CD8-positive, alpha-beta memory T cell (primary cell): ENCODE results near the gene CNDP2. TPM values are rescaled to one million over a fixed set of nuclear protein-coding genes. Genes with fewer than 3 reads are reported as not detected.

Experiments
- CTCF ChIA-PET: fragments of 350-600 bp; sonication (Branson Sonifier 250); formaldehyde crosslinking; loops from one replicate; lab custom pipeline; 2021; ENCODE audit warnings: antibody characterized with exemption; lab: Charles Lee
- POLR2A ChIA-PET: fragments of 350-600 bp; sonication (Branson Sonifier 250); formaldehyde crosslinking; loops from one replicate; lab custom pipeline; 2021; ENCODE audit warnings: antibody characterized with exemption; lab: Charles Lee
- DNase-seq, 5 donors: peaks; one replicate each; pipeline versions ENCODE4 v3.0.0 to v3.0.0-alpha.2; 2020 to 2022; ENCODE audit warnings: mixed read lengths in 1 of 5
- H3K27ac ChIP-seq: one replicate; pipeline ENCODE4 v1.7.0; 2013; ENCODE audit warnings: low read depth, mild to moderate bottlenecking, low read length, moderate library complexity
- H3K27me3 ChIP-seq: 2 replicates; pipeline ENCODE4 v1.7.0; 2013; ENCODE audit warnings: low read length, mild to moderate bottlenecking; ENCODE audit not compliant: insufficient read depth, poor library complexity, severe bottlenecking
- H3K36me3 ChIP-seq: 2 replicates; pipeline ENCODE4 v1.7.0; 2013; ENCODE audit warnings: mild to moderate bottlenecking, low read length, moderate library complexity; ENCODE audit not compliant: insufficient read depth
- H3K4me1 ChIP-seq: 2 replicates; pipeline ENCODE4 v1.7.0; 2013; ENCODE audit warnings: mild to moderate bottlenecking, low read length, moderate library complexity; ENCODE audit not compliant: insufficient read depth
- H3K4me3 ChIP-seq: 2 replicates; pipeline ENCODE4 v1.7.0; 2013; ENCODE audit warnings: mild to moderate bottlenecking, low read length
- H3K9me3 ChIP-seq: 2 replicates; pipeline ENCODE4 v1.7.0; 2013; ENCODE audit warnings: mild to moderate bottlenecking, low read length
- H3K27ac Mint-ChIP-seq, 8 donors: one replicate each; pipeline ENCODE4 v1.8.0; 2020 to 2021; ENCODE audit warnings: mixed read lengths in 8 of 8, mild to moderate bottlenecking in 6 of 8, inconsistent platforms in 3 of 8, moderate library complexity in 3 of 8
- H3K27me3 Mint-ChIP-seq, 2 donors: one replicate each; pipeline ENCODE4 v1.8.0; 2020 to 2021; ENCODE audit warnings: mixed read lengths in 2 of 2, mild to moderate bottlenecking in 1 of 2, moderate library complexity in 1 of 2
- H3K36me3 Mint-ChIP-seq, 3 donors: one replicate each; pipeline ENCODE4 v1.8.0; 2020 to 2021; ENCODE audit warnings: mixed read lengths in 3 of 3, inconsistent platforms in 1 of 3, mild to moderate bottlenecking in 1 of 3
- H3K4me1 Mint-ChIP-seq, 3 donors: one replicate each; pipeline ENCODE4 v1.8.0; 2020 to 2021; ENCODE audit warnings: mixed read lengths in 3 of 3, inconsistent platforms in 1 of 3, mild to moderate bottlenecking in 1 of 3
- H3K4me3 Mint-ChIP-seq, 7 donors: one replicate each; pipeline ENCODE4 v1.8.0; 2020 to 2021; ENCODE audit warnings: mixed read lengths in 7 of 7, mild to moderate bottlenecking in 6 of 7, moderate library complexity in 4 of 7, inconsistent platforms in 2 of 7
- H3K9me3 Mint-ChIP-seq, 5 donors: one replicate each; pipeline ENCODE4 v1.8.0; 2020 to 2022; ENCODE audit warnings: mixed read lengths in 5 of 5, mild to moderate bottlenecking in 3 of 5, moderate library complexity in 2 of 5, inconsistent platforms in 1 of 5
- polyA plus RNA-seq: library from polyadenylated mRNA; unstranded; fragments of 300-500 nt; fragmentation: Illumina TruSeq; gene quantifications from one replicate; pipeline ENCODE4 v1.2.3, GENCODE V29; 2021
- total RNA-seq, 2 experiments: library from RNA; stranded (reverse); gene quantifications; one replicate each; pipeline ENCODE4 v1.2.3, GENCODE V29; 2021

CNDP2 gene
- total and polyA plus RNA-seq, 3 experiments from 2014 or later = 121 to 213 (median 206) TPM

DNA sequence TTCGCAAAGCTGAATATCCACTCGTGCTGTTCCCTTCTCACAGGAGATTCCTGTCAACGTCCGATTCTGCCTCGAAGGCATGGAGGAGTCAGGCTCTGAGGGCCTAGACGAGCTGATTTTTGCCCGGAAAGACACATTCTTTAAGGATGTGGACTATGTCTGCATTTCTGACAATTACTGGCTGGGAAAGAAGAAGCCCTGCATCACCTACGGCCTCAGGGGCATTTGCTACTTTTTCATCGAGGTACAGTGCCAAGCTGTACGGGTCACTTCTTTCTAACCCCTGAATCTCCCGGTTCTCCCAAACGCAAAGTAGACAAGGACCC, 14.6 kb downstream of the CNDP2 start:
- Mint-ChIP-seq H3K9me3 (no peaks in the 10 kb centered on the region), H3K27ac (peak overlapping the region in 1 of 8 donors; percentile 27), H3K27me3 (no peaks in the 10 kb centered on the region), H3K36me3 (peaks cover 14 to 95% (median 21%) of the 10 kb centered on the region in 3 donors), H3K4me3 (no peak overlapping the region), H3K4me1 (peaks cover 9 to 13% (median 11%) of the 10 kb centered on the region in 3 donors)
- POLR2A ChIA-PET = no interaction called here
- H3K9me3 ChIP-seq = no peaks in the 10 kb centered on the region
- CTCF ChIA-PET = interaction anchor here (1.1 kb wide), 1 partner anchor 12 kb away, joined by 3 read pairs; no protein-coding TSS in a partner anchor
- H3K4me1 ChIP-seq = no peaks in the 10 kb centered on the region
- no peak for DNase-seq
- no peak overlapping the region for H3K27ac ChIP-seq
- H3K4me3 ChIP-seq = no peak overlapping the region
- H3K36me3 ChIP-seq = peaks cover 51% of the 10 kb centered on the region
- no peaks in the 10 kb centered on the region for H3K27me3 ChIP-seq

- no peak overlapping the region for H3K27ac ChIP-seq
- ChIA-PET CTCF (no interaction called here), POLR2A (no interaction called here)
- no peaks in the 10 kb centered on the region for H3K27me3 Mint-ChIP-seq
- H3K27me3 ChIP-seq = no peaks in the 10 kb centered on the region
- H3K36me3 ChIP-seq = peaks cover 57% of the 10 kb centered on the region
- H3K4me1 Mint-ChIP-seq = peaks cover 7 to 11% (median 8%) of the 10 kb centered on the region in 3 donors
- H3K4me3 ChIP-seq = no peak overlapping the region
- no peaks in the 10 kb centered on the region for H3K4me1 ChIP-seq
- no peak for DNase-seq
- no peaks in the 10 kb centered on the region for H3K9me3 ChIP-seq
- no peaks in the 10 kb centered on the region for H3K9me3 Mint-ChIP-seq
- no peak overlapping the region for H3K4me3 Mint-ChIP-seq
- peaks cover 10 to 97% (median 18%) of the 10 kb centered on the region in 3 donors for H3K36me3 Mint-ChIP-seq
- H3K27ac Mint-ChIP-seq = peak overlapping the region in 2 of 8 donors; percentile 13 to 23
These were observed 15.7 kb downstream of the CNDP2 start for GRCh38 chr18:74511823-74512222.

GRCh38 chr18:74512321-74513053, 16.3 kb downstream of the CNDP2 start:
- DNase-seq = no peak
- no peaks in the 10 kb centered on the region for H3K9me3 ChIP-seq
- peaks cover 1 to 5% (median 4%) of the 10 kb centered on the region in 3 donors for H3K4me1 Mint-ChIP-seq
- no peak overlapping the region for H3K4me3 ChIP-seq
- H3K27me3 Mint-ChIP-seq = no peaks in the 10 kb centered on the region
- H3K9me3 Mint-ChIP-seq = no peaks in the 10 kb centered on the region
- H3K4me3 Mint-ChIP-seq = no peak overlapping the region
- H3K36me3 Mint-ChIP-seq = peaks cover 6 to 97% (median 15%) of the 10 kb centered on the region in 3 donors
- H3K27ac ChIP-seq = no peak overlapping the region
- peaks cover 57% of the 10 kb centered on the region for H3K36me3 ChIP-seq
- no peaks in the 10 kb centered on the region for H3K4me1 ChIP-seq
- POLR2A ChIA-PET = no interaction called here
- H3K27ac Mint-ChIP-seq = peak overlapping the region in 4 of 8 donors; percentile 13 to 66 (median 35)
- H3K27me3 ChIP-seq = no peaks in the 10 kb centered on the region
- CTCF ChIA-PET = no interaction called here

- H3K4me1 Mint-ChIP-seq = peaks cover 0 to 5% (median 0%) of the 10 kb centered on the region in 3 donors
- CTCF ChIA-PET = no interaction called here
- H3K4me1 ChIP-seq = no peaks in the 10 kb centered on the region
These were observed 17.2 kb downstream of the CNDP2 start for GRCh38 chr18:74513149-74513882.

GRCh38 chr18:74513883-74514205, 17.7 kb downstream of the CNDP2 start:
- ChIA-PET CTCF (no interaction called here), POLR2A (no interaction called here)
- no peaks in the 10 kb centered on the region for H3K9me3 Mint-ChIP-seq
- no peaks in the 10 kb centered on the region for H3K4me1 ChIP-seq
- no peaks in the 10 kb centered on the region for H3K9me3 ChIP-seq
- H3K27me3 ChIP-seq = no peaks in the 10 kb centered on the region
- DNase-seq = no peak
- H3K27ac ChIP-seq = no peak overlapping the region
- no peaks in the 10 kb centered on the region for H3K27me3 Mint-ChIP-seq
- peaks cover 0 to 5% (median 0%) of the 10 kb centered on the region in 3 donors for H3K4me1 Mint-ChIP-seq
- peaks cover 50% of the 10 kb centered on the region for H3K36me3 ChIP-seq
- H3K4me3 ChIP-seq = no peak overlapping the region
- peak overlapping the region in 2 of 7 donors; percentile 4 to 50 for H3K4me3 Mint-ChIP-seq
- H3K36me3 Mint-ChIP-seq = peaks cover 5 to 96% (median 9%) of the 10 kb centered on the region in 3 donors
- peak overlapping the region in 6 of 8 donors; percentile 39 to 79 (median 72) for H3K27ac Mint-ChIP-seq

More at GRCh38 chr18:74513149-74513882, 17.2 kb downstream of the CNDP2 start:
- Mint-ChIP-seq H3K27ac (peak overlapping the region in 7 of 8 donors; percentile 39 to 79 (median 72)), H3K9me3 (no peaks in the 10 kb centered on the region), H3K27me3 (no peaks in the 10 kb centered on the region), H3K36me3 (peaks cover 5 to 96% (median 11%) of the 10 kb centered on the region in 3 donors), H3K4me3 (peak overlapping the region in 3 of 7 donors; percentile 4 to 73 (median 50))
- no peak for DNase-seq
- H3K9me3 ChIP-seq = no peaks in the 10 kb centered on the region
- H3K4me3 ChIP-seq = no peak overlapping the region
- no peak overlapping the region for H3K27ac ChIP-seq
- H3K27me3 ChIP-seq = no peaks in the 10 kb centered on the region
- POLR2A ChIA-PET = no interaction called here
- peaks cover 52% of the 10 kb centered on the region for H3K36me3 ChIP-seq

- no peaks in the 10 kb centered on the region for H3K4me1 ChIP-seq
- Mint-ChIP-seq H3K4me3 (peak overlapping the region in 1 of 7 donors; percentile 65), H3K36me3 (peaks cover 5 to 96% (median 14%) of the 10 kb centered on the region in 3 donors), H3K27ac (no peak overlapping the region), H3K27me3 (no peaks in the 10 kb centered on the region), H3K4me1 (peaks cover 0 to 5% (median 0%) of the 10 kb centered on the region in 3 donors), H3K9me3 (no peaks in the 10 kb centered on the region)
- no peaks in the 10 kb centered on the region for H3K27me3 ChIP-seq
- no peaks in the 10 kb centered on the region for H3K9me3 ChIP-seq
- DNase-seq = no peak
- CTCF ChIA-PET = no interaction called here
- H3K36me3 ChIP-seq = peaks cover 54% of the 10 kb centered on the region
- H3K4me3 ChIP-seq = no peak overlapping the region
- POLR2A ChIA-PET = no interaction called here
- H3K27ac ChIP-seq = no peak overlapping the region
These were observed 18.8 kb downstream of the CNDP2 start for GRCh38 chr18:74514860-74515495.

- Mint-ChIP-seq H3K4me3 (no peak overlapping the region), H3K4me1 (peaks cover 0 to 5% (median 0%) of the 10 kb centered on the region in 3 donors), H3K27ac (no peak overlapping the region), H3K9me3 (no peaks in the 10 kb centered on the region), H3K27me3 (no peaks in the 10 kb centered on the region), H3K36me3 (peaks cover 5 to 96% (median 18%) of the 10 kb centered on the region in 3 donors)
- H3K27ac ChIP-seq = no peak overlapping the region
- H3K27me3 ChIP-seq = no peaks in the 10 kb centered on the region
- peaks cover 51% of the 10 kb centered on the region for H3K36me3 ChIP-seq
- no peak overlapping the region for H3K4me3 ChIP-seq
- no peaks in the 10 kb centered on the region for H3K4me1 ChIP-seq
- no peaks in the 10 kb centered on the region for H3K9me3 ChIP-seq
- ChIA-PET CTCF (no interaction called here), POLR2A (no interaction called here)
- no peak for DNase-seq
These were observed 19.6 kb downstream of the CNDP2 start for GRCh38 chr18:74515620-74516231.
